ENCODE results near the gene LPIN3. TPM values are rescaled to one million over a fixed set of nuclear protein-coding genes. Genes with fewer than 3 reads are reported as not detected.

The LPIN3 gene
- 8.7 to 13.0 TPM (median 10.4 TPM) in 5 replicates for total RNA-seq (2022; extraction: Qiagen RNA extraction; ENCODE audit: low read depth)

GRCh38 chr20:41340327-41341055 is at the start of gene LPIN3:
LPIN3 (plus strand) TSS chr20:41340821; CDS start chr20:41345804, 4,983 bp downstream.

GRCh38 chr20:41317546-41318270 is 22.9 kb upstream of the LPIN3 start, which contains the start of gene ZHX3:
ZHX3 (minus strand) TSS chr20:41317731; CDS start chr20:41204916, 112,815 bp downstream.

GRCh38 chr20:41366546-41367392 is 26.1 kb downstream of the LPIN3 start, which contains the start of gene EMILIN3:
EMILIN3 (minus strand) TSS chr20:41366818; CDS start chr20:41366634, 184 bp downstream.

Other genes starting within 250 kb of the LPIN3 start
- gene PLCG1, start 203.3 kb upstream of the LPIN3 start, total RNA-seq (2022; extraction: Qiagen RNA extraction; ENCODE audit: low read depth) = 26.0 to 51.7 TPM (median 38.7 TPM) in 5 replicates
- gene ZHX3, start 23.1 kb upstream of the LPIN3 start, total RNA-seq (2022; extraction: Qiagen RNA extraction; ENCODE audit: low read depth) = 4.0 to 5.5 TPM (median 4.7 TPM) in 5 replicates
- 0.25 to 0.48 TPM (median 0.40 TPM) in 5 replicates for gene EMILIN3, start 26.0 kb downstream of the LPIN3 start, total RNA-seq (2022; extraction: Qiagen RNA extraction; ENCODE audit: low read depth)